ENCODE measurements around the gene KCNQ1. TPM values are rescaled to one million over a fixed set of nuclear protein-coding genes. Genes with fewer than 3 reads are reported as not detected.

KCNQ1 gene
- polyA plus RNA-seq, 1 donor from 2014 or later, result not detected

DNA sequence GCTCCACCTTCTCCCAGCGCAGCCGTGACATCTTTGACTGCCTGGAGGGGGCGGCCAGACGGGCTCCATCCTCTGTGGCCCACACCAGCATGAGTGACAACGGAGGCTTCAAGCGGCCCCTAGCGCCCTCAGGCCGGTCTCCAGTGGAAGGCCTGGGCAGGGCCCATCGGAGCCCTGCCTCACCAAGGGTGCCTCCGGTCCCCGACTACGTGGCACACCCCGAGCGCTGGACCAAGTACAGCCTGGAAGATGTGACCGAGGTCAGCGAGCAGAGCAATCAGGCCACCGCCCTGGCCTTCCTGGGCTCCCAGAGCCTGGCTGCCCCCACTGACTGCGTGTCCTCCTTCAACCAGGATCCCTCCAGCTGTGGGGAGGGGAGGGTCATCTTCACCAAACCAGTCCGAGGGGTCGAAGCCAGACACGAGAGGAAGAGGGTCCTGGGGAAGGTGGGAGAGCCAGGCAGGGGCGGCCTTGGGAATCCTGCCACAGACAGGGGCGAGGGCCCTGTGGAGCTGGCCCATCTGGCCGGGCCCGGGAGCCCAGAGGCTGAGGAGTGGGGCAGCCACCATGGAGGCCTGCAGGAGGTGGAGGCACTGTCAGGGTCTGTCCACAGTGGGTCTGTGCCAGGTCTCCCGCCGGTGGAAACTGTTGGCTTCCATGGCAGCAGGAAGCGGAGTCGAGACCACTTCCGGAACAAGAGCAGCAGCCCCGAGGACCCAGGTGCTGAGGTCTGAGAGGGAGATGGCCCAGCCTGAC lies 41.7 kb upstream of the KCNQ1 start:
- H2AFZ ChIP-seq (ENCODE audit: low read depth, low read length), result no peak overlapping the region
- H3K4me3 ChIP-seq (ENCODE audit: low read length), result no peak overlapping the region
- no peak overlapping the region for H3K27ac ChIP-seq (ENCODE audit: low read length)
- no peaks in the 10 kb centered on the region for H4K20me1 ChIP-seq (ENCODE audit: insufficient read depth)
- no peaks in the 10 kb centered on the region for H3K9me2 ChIP-seq (ENCODE audit: insufficient read depth, low read length)
- no peaks in the 10 kb centered on the region for H3F3A ChIP-seq (ENCODE audit: insufficient read depth, low read length, poor library complexity, severe bottlenecking)
- no peaks in the 10 kb centered on the region for H3K9me3 ChIP-seq (ENCODE audit: low read length)
- no peak overlapping the region for H3K9ac ChIP-seq (ENCODE audit: low read length)
- no peaks in the 10 kb centered on the region for H3K36me3 ChIP-seq (ENCODE audit: insufficient read depth, low read length)
- no peak overlapping the region for H3K4me2 ChIP-seq (ENCODE audit: low read length)
- no peaks in the 10 kb centered on the region for H3K27me3 ChIP-seq (ENCODE audit: insufficient read depth, low read depth, low read length)
- TF ChIP-seq EZH2 (IDR thresholded peaks at IDR 0.05; ENCODE audit: borderline replicate concordance, insufficient read depth, low read length, poor library complexity, severe bottlenecking) (no peak), RAD21 (conservative IDR thresholded peaks at IDR 0.05) (no peak), POLR2AphosphoS5 (IDR thresholded peaks at IDR 0.05) (no peak), MXI1 (conservative IDR thresholded peaks at IDR 0.05; ENCODE audit: poor library complexity, severe bottlenecking) (no peak), TAF1 (IDR thresholded peaks at IDR 0.05; ENCODE audit: low read depth) (no peak), SMC3 (conservative IDR thresholded peaks at IDR 0.05; ENCODE audit: poor library complexity) (no peak)
- TF ChIP-seq, protein P1, sequence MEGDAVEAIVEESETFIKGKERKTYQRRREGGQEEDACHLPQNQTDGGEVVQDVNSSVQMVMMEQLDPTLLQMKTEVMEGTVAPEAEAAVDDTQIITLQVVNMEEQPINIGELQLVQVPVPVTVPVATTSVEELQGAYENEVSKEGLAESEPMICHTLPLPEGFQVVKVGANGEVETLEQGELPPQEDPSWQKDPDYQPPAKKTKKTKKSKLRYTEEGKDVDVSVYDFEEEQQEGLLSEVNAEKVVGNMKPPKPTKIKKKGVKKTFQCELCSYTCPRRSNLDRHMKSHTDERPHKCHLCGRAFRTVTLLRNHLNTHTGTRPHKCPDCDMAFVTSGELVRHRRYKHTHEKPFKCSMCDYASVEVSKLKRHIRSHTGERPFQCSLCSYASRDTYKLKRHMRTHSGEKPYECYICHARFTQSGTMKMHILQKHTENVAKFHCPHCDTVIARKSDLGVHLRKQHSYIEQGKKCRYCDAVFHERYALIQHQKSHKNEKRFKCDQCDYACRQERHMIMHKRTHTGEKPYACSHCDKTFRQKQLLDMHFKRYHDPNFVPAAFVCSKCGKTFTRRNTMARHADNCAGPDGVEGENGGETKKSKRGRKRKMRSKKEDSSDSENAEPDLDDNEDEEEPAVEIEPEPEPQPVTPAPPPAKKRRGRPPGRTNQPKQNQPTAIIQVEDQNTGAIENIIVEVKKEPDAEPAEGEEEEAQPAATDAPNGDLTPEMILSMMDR (IDR thresholded peaks at IDR 0.05; ENCODE audit: poor library complexity, severe bottlenecking), result no peak
- TF ChIP-seq, protein P2, sequence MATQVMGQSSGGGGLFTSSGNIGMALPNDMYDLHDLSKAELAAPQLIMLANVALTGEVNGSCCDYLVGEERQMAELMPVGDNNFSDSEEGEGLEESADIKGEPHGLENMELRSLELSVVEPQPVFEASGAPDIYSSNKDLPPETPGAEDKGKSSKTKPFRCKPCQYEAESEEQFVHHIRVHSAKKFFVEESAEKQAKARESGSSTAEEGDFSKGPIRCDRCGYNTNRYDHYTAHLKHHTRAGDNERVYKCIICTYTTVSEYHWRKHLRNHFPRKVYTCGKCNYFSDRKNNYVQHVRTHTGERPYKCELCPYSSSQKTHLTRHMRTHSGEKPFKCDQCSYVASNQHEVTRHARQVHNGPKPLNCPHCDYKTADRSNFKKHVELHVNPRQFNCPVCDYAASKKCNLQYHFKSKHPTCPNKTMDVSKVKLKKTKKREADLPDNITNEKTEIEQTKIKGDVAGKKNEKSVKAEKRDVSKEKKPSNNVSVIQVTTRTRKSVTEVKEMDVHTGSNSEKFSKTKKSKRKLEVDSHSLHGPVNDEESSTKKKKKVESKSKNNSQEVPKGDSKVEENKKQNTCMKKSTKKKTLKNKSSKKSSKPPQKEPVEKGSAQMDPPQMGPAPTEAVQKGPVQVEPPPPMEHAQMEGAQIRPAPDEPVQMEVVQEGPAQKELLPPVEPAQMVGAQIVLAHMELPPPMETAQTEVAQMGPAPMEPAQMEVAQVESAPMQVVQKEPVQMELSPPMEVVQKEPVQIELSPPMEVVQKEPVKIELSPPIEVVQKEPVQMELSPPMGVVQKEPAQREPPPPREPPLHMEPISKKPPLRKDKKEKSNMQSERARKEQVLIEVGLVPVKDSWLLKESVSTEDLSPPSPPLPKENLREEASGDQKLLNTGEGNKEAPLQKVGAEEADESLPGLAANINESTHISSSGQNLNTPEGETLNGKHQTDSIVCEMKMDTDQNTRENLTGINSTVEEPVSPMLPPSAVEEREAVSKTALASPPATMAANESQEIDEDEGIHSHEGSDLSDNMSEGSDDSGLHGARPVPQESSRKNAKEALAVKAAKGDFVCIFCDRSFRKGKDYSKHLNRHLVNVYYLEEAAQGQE (IDR thresholded peaks at IDR 0.05; ENCODE audit: borderline replicate concordance), result no peak
- peaks cover 13% of the 10 kb centered on the region for H3K79me2 ChIP-seq (replicated peaks; ENCODE audit: insufficient read depth, low read length)

DNA sequence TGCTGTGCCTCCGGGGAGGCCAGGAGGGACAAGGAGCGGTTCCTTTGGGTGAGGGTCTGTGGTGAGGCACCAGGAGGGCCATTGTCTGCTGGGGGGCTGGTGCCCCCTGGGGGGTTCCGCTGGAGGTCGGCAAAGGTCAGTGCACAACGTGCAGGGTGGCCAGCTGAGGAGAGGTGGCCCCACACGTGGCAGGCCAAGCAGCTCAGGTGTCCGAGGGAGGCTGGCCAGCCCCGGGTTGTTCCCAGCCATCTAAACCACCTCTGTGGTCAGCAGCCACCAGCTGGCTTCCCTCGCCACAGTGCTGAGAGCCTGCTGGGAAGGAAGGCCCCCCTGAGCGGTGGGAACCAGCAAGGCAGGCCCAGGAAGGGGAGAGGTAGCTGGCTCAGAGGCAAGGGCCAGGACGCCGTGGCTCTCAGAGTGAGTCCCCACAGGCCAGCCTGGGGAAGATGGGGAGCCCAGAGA lies 40.0 kb upstream of the KCNQ1 start:
- Histone ChIP-seq H3K4me2 (ENCODE audit: low read length) (no peak overlapping the region), H3K36me3 (ENCODE audit: insufficient read depth, low read length) (no peaks in the 10 kb centered on the region), H2AFZ (ENCODE audit: low read depth, low read length) (no peak overlapping the region), H3K27me3 (ENCODE audit: insufficient read depth, low read depth, low read length) (no peaks in the 10 kb centered on the region), H4K20me1 (ENCODE audit: insufficient read depth) (no peaks in the 10 kb centered on the region), H3F3A (ENCODE audit: insufficient read depth, low read length, poor library complexity, severe bottlenecking) (no peaks in the 10 kb centered on the region), H3K4me3 (ENCODE audit: low read length) (no peak overlapping the region), H3K9ac (ENCODE audit: low read length) (no peak overlapping the region), H3K27ac (ENCODE audit: low read length) (no peak overlapping the region), H3K9me2 (ENCODE audit: insufficient read depth, low read length) (no peaks in the 10 kb centered on the region), H3K79me2 (replicated peaks; ENCODE audit: insufficient read depth, low read length) (peaks cover 13% of the 10 kb centered on the region), H3K9me3 (ENCODE audit: low read length) (no peaks in the 10 kb centered on the region)
- TF ChIP-seq POLR2AphosphoS5 (IDR thresholded peaks at IDR 0.05), result no peak
- TF ChIP-seq, protein P2 (IDR thresholded peaks at IDR 0.05; ENCODE audit: borderline replicate concordance), result no peak
- no peak for TF ChIP-seq EP300 (conservative IDR thresholded peaks at IDR 0.05; ENCODE audit: poor library complexity, severe bottlenecking)
- no peak for TF ChIP-seq RAD21 (conservative IDR thresholded peaks at IDR 0.05)
- no peak for TF ChIP-seq TAF1 (IDR thresholded peaks at IDR 0.05; ENCODE audit: low read depth)
- no peak for TF ChIP-seq SMC3 (conservative IDR thresholded peaks at IDR 0.05; ENCODE audit: poor library complexity)
- TF ChIP-seq EZH2 (IDR thresholded peaks at IDR 0.05; ENCODE audit: borderline replicate concordance, insufficient read depth, low read length, poor library complexity, severe bottlenecking), result no peak
- no peak for TF ChIP-seq MXI1 (conservative IDR thresholded peaks at IDR 0.05; ENCODE audit: poor library complexity, severe bottlenecking)
- TF ChIP-seq, protein P1 (IDR thresholded peaks at IDR 0.05; ENCODE audit: poor library complexity, severe bottlenecking), result no peak

Measured in neural cell (in vitro differentiated cells).